CD8-positive, alpha-beta memory T cell (primary cell): ENCODE results near the gene DACT1. TPM values are rescaled to one million over a fixed set of nuclear protein-coding genes. Genes with fewer than 3 reads are reported as not detected.
A peak's percentile ranks its signal among the peaks of the same experiment; 100 is the strongest.

ENCODE experiments used
- CTCF ChIA-PET: fragments of 350-600 bp; sonication (Branson Sonifier 250); formaldehyde crosslinking; loops from one replicate; lab custom pipeline; 2021; ENCODE audit warnings: antibody characterized with exemption; lab: Charles Lee
- POLR2A ChIA-PET: fragments of 350-600 bp; sonication (Branson Sonifier 250); formaldehyde crosslinking; loops from one replicate; lab custom pipeline; 2021; ENCODE audit warnings: antibody characterized with exemption; lab: Charles Lee
- DNase-seq, 5 donors: peaks; one replicate each; pipeline versions ENCODE4 v3.0.0 to v3.0.0-alpha.2; 2020 to 2022; ENCODE audit warnings: mixed read lengths in 1 of 5
- H3K27ac ChIP-seq: one replicate; pipeline ENCODE4 v1.7.0; 2013; ENCODE audit warnings: low read depth, mild to moderate bottlenecking, low read length, moderate library complexity
- H3K27me3 ChIP-seq: 2 replicates; pipeline ENCODE4 v1.7.0; 2013; ENCODE audit warnings: low read length, mild to moderate bottlenecking; ENCODE audit not compliant: insufficient read depth, poor library complexity, severe bottlenecking
- H3K36me3 ChIP-seq: 2 replicates; pipeline ENCODE4 v1.7.0; 2013; ENCODE audit warnings: mild to moderate bottlenecking, low read length, moderate library complexity; ENCODE audit not compliant: insufficient read depth
- H3K4me1 ChIP-seq: 2 replicates; pipeline ENCODE4 v1.7.0; 2013; ENCODE audit warnings: mild to moderate bottlenecking, low read length, moderate library complexity; ENCODE audit not compliant: insufficient read depth
- H3K4me3 ChIP-seq: 2 replicates; pipeline ENCODE4 v1.7.0; 2013; ENCODE audit warnings: mild to moderate bottlenecking, low read length
- H3K9me3 ChIP-seq: 2 replicates; pipeline ENCODE4 v1.7.0; 2013; ENCODE audit warnings: mild to moderate bottlenecking, low read length
- H3K27ac Mint-ChIP-seq, 8 donors: one replicate each; pipeline ENCODE4 v1.8.0; 2020 to 2021; ENCODE audit warnings: mixed read lengths in 8 of 8, mild to moderate bottlenecking in 6 of 8, inconsistent platforms in 3 of 8, moderate library complexity in 3 of 8
- H3K27me3 Mint-ChIP-seq, 2 donors: one replicate each; pipeline ENCODE4 v1.8.0; 2020 to 2021; ENCODE audit warnings: mixed read lengths in 2 of 2, mild to moderate bottlenecking in 1 of 2, moderate library complexity in 1 of 2
- H3K36me3 Mint-ChIP-seq, 3 donors: one replicate each; pipeline ENCODE4 v1.8.0; 2020 to 2021; ENCODE audit warnings: mixed read lengths in 3 of 3, inconsistent platforms in 1 of 3, mild to moderate bottlenecking in 1 of 3
- H3K4me1 Mint-ChIP-seq, 3 donors: one replicate each; pipeline ENCODE4 v1.8.0; 2020 to 2021; ENCODE audit warnings: mixed read lengths in 3 of 3, inconsistent platforms in 1 of 3, mild to moderate bottlenecking in 1 of 3
- H3K4me3 Mint-ChIP-seq, 7 donors: one replicate each; pipeline ENCODE4 v1.8.0; 2020 to 2021; ENCODE audit warnings: mixed read lengths in 7 of 7, mild to moderate bottlenecking in 6 of 7, moderate library complexity in 4 of 7, inconsistent platforms in 2 of 7
- H3K9me3 Mint-ChIP-seq, 5 donors: one replicate each; pipeline ENCODE4 v1.8.0; 2020 to 2022; ENCODE audit warnings: mixed read lengths in 5 of 5, mild to moderate bottlenecking in 3 of 5, moderate library complexity in 2 of 5, inconsistent platforms in 1 of 5
- polyA plus RNA-seq: library from polyadenylated mRNA; unstranded; fragments of 300-500 nt; fragmentation: Illumina TruSeq; gene quantifications from one replicate; pipeline ENCODE4 v1.2.3, GENCODE V29; 2021
- total RNA-seq, 2 experiments: library from RNA; stranded (reverse); gene quantifications; one replicate each; pipeline ENCODE4 v1.2.3, GENCODE V29; 2021

Gene DACT1
- total and polyA plus RNA-seq, 3 experiments from 2014 or later = 0.12 to 0.42 (median 0.15) TPM

DNA sequence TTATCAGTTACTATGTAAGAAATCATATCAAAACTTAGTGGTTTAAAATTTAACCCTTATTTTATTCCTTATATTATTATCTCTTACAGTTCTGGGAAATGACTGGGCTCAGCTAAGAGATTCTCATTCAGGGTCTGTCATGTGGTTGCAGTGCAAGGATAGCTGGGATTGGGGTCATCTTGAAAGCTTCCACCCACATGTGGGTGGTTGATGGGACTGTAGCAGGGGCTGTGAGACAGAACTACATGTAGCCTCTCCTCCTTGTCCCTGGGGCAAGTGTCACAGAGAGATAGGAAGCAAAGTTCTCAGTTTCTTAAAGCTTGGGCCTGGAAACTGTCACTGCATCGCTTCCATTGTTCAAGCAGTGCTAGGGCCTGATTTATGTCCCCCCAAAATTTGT, 57.8 kb downstream of the DACT1 start:
- Histone ChIP-seq H3K4me1 (no peaks in the 10 kb centered on the region), H3K27ac (no peak overlapping the region), H3K27me3 (no peaks in the 10 kb centered on the region), H3K4me3 (no peak overlapping the region), H3K9me3 (no peaks in the 10 kb centered on the region), H3K36me3 (no peaks in the 10 kb centered on the region)
- ChIA-PET CTCF (no interaction called here), POLR2A (no interaction called here)
- Mint-ChIP-seq H3K4me1 (no peaks in the 10 kb centered on the region), H3K9me3 (peaks cover 0 to 4% (median 0%) of the 10 kb centered on the region in 5 donors), H3K36me3 (no peaks in the 10 kb centered on the region), H3K4me3 (no peak overlapping the region), H3K27ac (no peak overlapping the region), H3K27me3 (peaks cover 5 to 8% of the 10 kb centered on the region in 2 donors)
- no peak for DNase-seq

DNA sequence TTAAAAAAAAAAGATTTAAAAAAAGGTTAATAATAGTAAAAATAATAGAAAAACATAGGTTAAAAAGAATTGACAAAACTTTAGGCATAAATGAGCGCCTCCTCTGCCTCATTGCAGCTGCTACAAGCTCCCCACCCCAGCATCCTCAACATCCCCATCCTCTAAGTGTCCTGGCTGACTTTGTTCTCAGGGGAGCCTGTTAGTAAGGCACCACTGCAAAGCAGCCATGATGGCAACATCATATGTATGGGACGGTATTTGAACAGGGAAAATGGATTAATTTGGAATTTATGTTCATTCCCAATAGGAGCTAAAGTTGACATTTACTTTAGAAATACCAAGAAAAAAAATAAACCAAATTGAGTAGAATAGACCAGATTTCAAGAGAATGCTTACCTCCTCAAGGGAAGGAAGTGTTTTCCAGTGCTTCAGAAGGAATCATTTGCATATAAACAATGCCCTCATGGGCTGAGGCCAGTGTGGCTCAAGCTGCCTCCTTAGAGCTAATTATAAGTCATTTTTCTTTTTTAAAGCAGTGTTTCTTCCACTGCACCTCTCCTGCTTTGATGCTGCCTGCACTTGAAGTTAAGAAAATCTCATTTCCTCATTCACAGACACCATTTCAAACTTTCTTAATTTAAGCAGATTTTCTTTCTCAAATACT, 59.6 kb downstream of the DACT1 start:
- CTCF ChIA-PET = no interaction called here
- H3K36me3 ChIP-seq = no peaks in the 10 kb centered on the region
- DNase-seq = no peak

More for the DNA sequence above, 59.6 kb downstream of the DACT1 start:
- H3K9me3 Mint-ChIP-seq = peaks cover 0 to 4% (median 0%) of the 10 kb centered on the region in 5 donors
- Histone ChIP-seq H3K27ac (no peak overlapping the region), H3K4me3 (no peak overlapping the region), H3K27me3 (no peaks in the 10 kb centered on the region), H3K4me1 (no peaks in the 10 kb centered on the region), H3K9me3 (no peaks in the 10 kb centered on the region)
- no peaks in the 10 kb centered on the region for H3K36me3 Mint-ChIP-seq
- H3K27me3 Mint-ChIP-seq = peaks cover 5 to 9% of the 10 kb centered on the region in 2 donors
- POLR2A ChIA-PET = no interaction called here
- no peak overlapping the region for H3K4me3 Mint-ChIP-seq
- no peaks in the 10 kb centered on the region for H3K4me1 Mint-ChIP-seq
- H3K27ac Mint-ChIP-seq = peak overlapping the region in 2 of 8 donors; percentile 7 to 37

Other genes starting within 250 kb of the DACT1 start
- gene TOMM20L, start 242.0 kb upstream of the DACT1 start, total RNA-seq = under 1 TPM in 1 of 2 experiments, not detected in 1; 0.37 TPM
- gene TOMM20L, start 242.0 kb upstream of the DACT1 start, polyA plus RNA-seq = not detected
- 10 to 100 TPM; 84.3 to 96.7 TPM for gene TIMM9, start 210.4 kb upstream of the DACT1 start, total RNA-seq
- gene TIMM9, start 210.4 kb upstream of the DACT1 start, polyA plus RNA-seq = 75.4 TPM
- 10 to 100 TPM; 19.3 to 20.3 TPM for gene KIAA0586, start 210.2 kb upstream of the DACT1 start, total RNA-seq
- gene KIAA0586, start 210.2 kb upstream of the DACT1 start, polyA plus RNA-seq = 19.3 TPM